ENCODE results near the gene KCNN3.

GRCh38 chr1:154706851-154707250 is 163.2 kb downstream of the KCNN3 start:
- no peak for TF ChIP-seq CTCF (IDR thresholded peaks at IDR 0.05)
- TF ChIP-seq POLR2AphosphoS5 (IDR thresholded peaks at IDR 0.05): no peak
